MV-4-11 (cell line): ENCODE results near the gene CTSD.

Experiments used
- DNase-seq: peaks from one replicate; lab custom pipeline; 2025; lab: John Stamatoyannopoulos, UW

Gene CTSD

GRCh38 chr11:1782831-1783724 is 19.4 kb upstream of the CTSD start:
- DNase-seq, result peak; percentile 98

GRCh38 chr11:1782031-1782590 is 18.4 kb upstream of the CTSD start:
- peak; percentile 65 for DNase-seq

GRCh38 chr11:1781593-1781975 is 17.9 kb upstream of the CTSD start:
- DNase-seq, result no peak

- peak; percentile 84 for DNase-seq
These were observed 17.2 kb upstream of the CTSD start for GRCh38 chr11:1780700-1781592.

- DNase-seq, result no peak
These were observed 16.3 kb upstream of the CTSD start for GRCh38 chr11:1779806-1780699.

- no peak for DNase-seq
These were observed 15.5 kb upstream of the CTSD start for GRCh38 chr11:1779034-1779805.

GRCh38 chr11:1778141-1778911 is 14.6 kb upstream of the CTSD start:
- peak; percentile 67 for DNase-seq

GRCh38 chr11:1777737-1778136 is 14.0 kb upstream of the CTSD start:
- DNase-seq, result peak; percentile 72

- DNase-seq, result no peak
These were observed 13.4 kb upstream of the CTSD start for GRCh38 chr11:1776944-1777715.

GRCh38 chr11:1776331-1776851 is 12.7 kb upstream of the CTSD start:
- DNase-seq, result no peak

GRCh38 chr11:1774886-1775285 is 11.2 kb upstream of the CTSD start:
- no peak for DNase-seq

- DNase-seq, result no peak
These were observed 10.3 kb upstream of the CTSD start for GRCh38 chr11:1773994-1774550.

- no peak for DNase-seq
These were observed 9.6 kb upstream of the CTSD start for GRCh38 chr11:1773131-1773993.

GRCh38 chr11:1772270-1773130 is 8.8 kb upstream of the CTSD start:
- DNase-seq, result peak; percentile 97

GRCh38 chr11:1771700-1772099 is 8.0 kb upstream of the CTSD start:
- DNase-seq, result peak; percentile 68

- DNase-seq, result peak; percentile 41
These were observed 7.5 kb upstream of the CTSD start for GRCh38 chr11:1771273-1771672.

- peak; percentile 85 for DNase-seq
These were observed 6.8 kb upstream of the CTSD start for GRCh38 chr11:1770528-1770927.
